HG03066 (cell line): ENCODE data around the gene KRT14.
"Not testable (repeated sequence)": the region's sequence is repeated elsewhere in the genome, so short reads cannot be mapped to it uniquely, and the experiment has no call there.

Experiments
- ATAC-seq: cut with Tn5 transposase; IDR thresholded peaks from one replicate; pipeline ENCODE4 v1.9.1; 2021; ENCODE audit warnings: low read depth; ENCODE audit not compliant: unreplicated experiment

The KRT14 gene

GRCh38 chr17:41548844-41549595 lies 37.7 kb downstream of the KRT14 start:
- no peak for ATAC-seq

GRCh38 chr17:41547921-41548843 lies 38.5 kb downstream of the KRT14 start:
- ATAC-seq, result no peak

- ATAC-seq, result no peak
Measured at GRCh38 chr17:41547378-41547841, 39.3 kb downstream of the KRT14 start.

- no peak for ATAC-seq
Measured at GRCh38 chr17:41546819-41547218, 39.9 kb downstream of the KRT14 start.

- ATAC-seq, result no peak
Measured at GRCh38 chr17:41545829-41546410, 40.8 kb downstream of the KRT14 start.

- no peak for ATAC-seq
Measured at GRCh38 chr17:41544935-41545334, 41.8 kb downstream of the KRT14 start.

GRCh38 chr17:41544491-41544892 lies 42.2 kb downstream of the KRT14 start:
- no peak for ATAC-seq

- not testable (repeated sequence) for ATAC-seq
Measured at GRCh38 chr17:41542786-41543185, 43.9 kb downstream of the KRT14 start.

GRCh38 chr17:41542357-41542756 lies 44.3 kb downstream of the KRT14 start:
- ATAC-seq, result no peak

- no peak for ATAC-seq
Measured at GRCh38 chr17:41540921-41541625, 45.6 kb downstream of the KRT14 start.

GRCh38 chr17:41539979-41540701 lies 46.6 kb downstream of the KRT14 start:
- ATAC-seq, result no peak

GRCh38 chr17:41539071-41539492 lies 47.6 kb downstream of the KRT14 start:
- no peak for ATAC-seq

GRCh38 chr17:41538565-41538991 lies 48.1 kb downstream of the KRT14 start:
- ATAC-seq, result no peak

GRCh38 chr17:41537990-41538389 lies 48.7 kb downstream of the KRT14 start:
- ATAC-seq, result no peak

- ATAC-seq, result no peak
Measured at GRCh38 chr17:41537614-41537954, 49.1 kb downstream of the KRT14 start.

GRCh38 chr17:41536741-41537613 lies 49.7 kb downstream of the KRT14 start:
- ATAC-seq, result no peak

GRCh38 chr17:41535764-41536481 lies 50.8 kb downstream of the KRT14 start:
- no peak for ATAC-seq

GRCh38 chr17:41534899-41535546 lies 51.7 kb downstream of the KRT14 start:
- ATAC-seq, result no peak
